ENCODE results near the gene MED12L.

Gene MED12L

GRCh38 chr3:151210676-151211381 is 125.4 kb downstream of the MED12L start:
- no peak for DNase-seq (ENCODE audit: low spot score)
- in situ Hi-C loops (cut with MboI; ENCODE audit: low sequenced_read_pairs, unreplicated experiment), result no loop called here
- TF ChIP-seq CTCF (IDR thresholded peaks at IDR 0.05; ENCODE audit: borderline replicate concordance, control extremely low read depth, extremely low read depth, insufficient read depth, missing control alignments), result no peak

GRCh38 chr3:151213151-151213550 is 127.7 kb downstream of the MED12L start:
- in situ Hi-C loops (cut with MboI; ENCODE audit: low sequenced_read_pairs, unreplicated experiment), result no loop called here
- DNase-seq (ENCODE audit: low spot score), result no peak
- no peak for TF ChIP-seq CTCF (IDR thresholded peaks at IDR 0.05; ENCODE audit: borderline replicate concordance, control extremely low read depth, extremely low read depth, insufficient read depth, missing control alignments)

- in situ Hi-C loops (cut with MboI; ENCODE audit: low sequenced_read_pairs, unreplicated experiment), result no loop called here
- no peak for DNase-seq (ENCODE audit: low spot score)
- TF ChIP-seq CTCF (IDR thresholded peaks at IDR 0.05; ENCODE audit: borderline replicate concordance, control extremely low read depth, extremely low read depth, insufficient read depth, missing control alignments), result no peak
Observed at GRCh38 chr3:151213881-151214280, 128.4 kb downstream of the MED12L start.

GRCh38 chr3:151214459-151214858 is 129.0 kb downstream of the MED12L start:
- in situ Hi-C loops (cut with MboI; ENCODE audit: low sequenced_read_pairs, unreplicated experiment), result no loop called here
- no peak for DNase-seq (ENCODE audit: low spot score)
- no peak for TF ChIP-seq CTCF (IDR thresholded peaks at IDR 0.05; ENCODE audit: borderline replicate concordance, control extremely low read depth, extremely low read depth, insufficient read depth, missing control alignments)

GRCh38 chr3:151216641-151217607 is 131.5 kb downstream of the MED12L start:
- no peak for DNase-seq (ENCODE audit: low spot score)
- in situ Hi-C loops (cut with MboI; ENCODE audit: low sequenced_read_pairs, unreplicated experiment), result no loop called here
- TF ChIP-seq CTCF (IDR thresholded peaks at IDR 0.05; ENCODE audit: borderline replicate concordance, control extremely low read depth, extremely low read depth, insufficient read depth, missing control alignments), result no peak

GRCh38 chr3:151218136-151218535 is 132.7 kb downstream of the MED12L start:
- in situ Hi-C loops (cut with MboI; ENCODE audit: low sequenced_read_pairs, unreplicated experiment), result no loop called here
- no peak for TF ChIP-seq CTCF (IDR thresholded peaks at IDR 0.05; ENCODE audit: borderline replicate concordance, control extremely low read depth, extremely low read depth, insufficient read depth, missing control alignments)
- DNase-seq (ENCODE audit: low spot score), result no peak
